Measurements from ENCODE around the gene VAT1L. TPM values are rescaled to one million over a fixed set of nuclear protein-coding genes. Genes with fewer than 3 reads are reported as not detected.
A peak's percentile ranks its signal among the peaks of the same experiment; 100 is the strongest.
"Not testable (repeated sequence)": the region's sequence is repeated elsewhere in the genome, so short reads cannot be mapped to it uniquely, and the experiment has no call there.

VAT1L gene
- polyA plus RNA-seq, 1 donor: 4.7 TPM

DNA sequence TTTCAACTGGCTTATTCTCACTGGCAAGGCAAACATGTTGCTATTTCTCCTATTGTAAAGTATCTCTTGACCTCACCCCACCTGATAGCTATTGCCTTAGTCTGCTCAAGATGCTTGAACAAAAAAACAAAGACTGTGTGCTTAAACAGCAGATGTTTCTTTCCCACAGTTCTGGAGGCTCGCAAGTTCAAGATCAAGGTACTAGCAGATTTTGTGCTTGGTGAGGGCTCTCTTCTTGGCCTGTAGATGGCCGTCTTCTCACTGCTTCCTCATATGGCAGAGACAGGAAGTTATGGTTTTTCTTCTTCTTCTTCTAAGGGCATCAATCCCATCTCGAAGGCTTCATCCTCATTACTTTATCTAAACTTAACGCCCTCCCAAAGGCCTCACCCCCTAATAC lies 124.3 kb downstream of the VAT1L start:
- DNase-seq: no peak

DNA sequence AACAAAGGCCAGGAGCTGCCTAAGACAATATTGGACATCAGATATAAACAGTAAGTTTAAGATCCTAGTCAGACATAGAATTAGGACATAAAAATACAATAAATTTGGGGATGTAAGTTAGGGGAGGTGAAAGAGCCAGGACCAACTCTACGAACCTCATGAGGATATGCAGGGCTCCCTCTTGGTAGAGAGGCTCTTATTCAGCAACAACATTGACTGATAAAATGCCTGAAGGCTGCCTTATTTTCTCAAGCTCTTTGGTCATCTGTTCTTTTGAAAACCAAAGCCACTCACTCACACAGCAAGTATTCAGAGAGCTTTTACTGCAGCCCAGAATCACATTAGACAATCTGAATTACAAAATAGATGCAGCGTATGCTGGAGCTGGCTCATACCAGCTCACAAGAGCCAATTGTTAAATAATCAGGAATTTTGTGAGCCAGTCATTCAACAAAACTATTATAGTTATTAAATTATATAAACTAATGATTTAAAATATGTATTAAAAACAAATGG lies 125.4 kb downstream of the VAT1L start:
- no peak for DNase-seq

DNA sequence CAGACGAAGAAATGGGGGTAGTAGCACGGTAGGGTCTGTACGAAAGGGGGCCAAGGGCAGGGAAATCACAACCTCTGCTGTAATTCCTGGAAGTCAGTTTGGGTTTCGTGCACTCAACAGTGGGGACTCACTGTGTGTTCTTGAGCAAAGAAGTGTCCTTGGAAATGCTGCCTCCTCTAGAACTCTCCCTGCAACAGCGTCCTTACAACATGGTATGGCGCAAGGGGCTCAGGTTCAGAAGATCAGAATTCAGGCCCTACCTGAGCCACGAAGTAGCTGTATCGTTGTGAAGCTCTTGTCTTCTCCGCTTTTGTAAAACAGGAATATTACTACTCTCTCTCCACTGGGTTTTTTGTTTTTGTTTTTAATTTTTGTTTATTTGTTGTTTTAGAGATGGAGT lies 127.7 kb downstream of the VAT1L start:
- no peak for DNase-seq

DNA sequence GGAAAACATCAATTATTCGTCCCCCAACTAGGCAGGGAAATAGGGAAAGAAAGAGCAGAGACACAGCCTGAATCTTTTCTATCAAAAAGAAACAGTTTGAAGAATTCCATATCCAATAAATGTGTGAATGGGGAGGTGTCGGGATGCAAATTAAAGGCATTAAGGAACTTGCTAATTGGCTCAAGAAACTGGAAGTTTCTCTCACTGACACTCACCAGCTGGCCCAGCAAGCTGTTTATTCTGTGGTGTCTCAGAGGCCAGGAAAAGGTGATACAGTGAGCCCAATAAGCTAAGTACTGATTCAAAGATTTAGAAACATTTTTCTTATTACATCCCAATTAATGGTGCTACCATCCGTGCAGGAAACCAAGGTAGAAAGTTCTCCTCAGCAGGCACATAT lies 129.6 kb downstream of the VAT1L start:
- DNase-seq: no peak

DNA sequence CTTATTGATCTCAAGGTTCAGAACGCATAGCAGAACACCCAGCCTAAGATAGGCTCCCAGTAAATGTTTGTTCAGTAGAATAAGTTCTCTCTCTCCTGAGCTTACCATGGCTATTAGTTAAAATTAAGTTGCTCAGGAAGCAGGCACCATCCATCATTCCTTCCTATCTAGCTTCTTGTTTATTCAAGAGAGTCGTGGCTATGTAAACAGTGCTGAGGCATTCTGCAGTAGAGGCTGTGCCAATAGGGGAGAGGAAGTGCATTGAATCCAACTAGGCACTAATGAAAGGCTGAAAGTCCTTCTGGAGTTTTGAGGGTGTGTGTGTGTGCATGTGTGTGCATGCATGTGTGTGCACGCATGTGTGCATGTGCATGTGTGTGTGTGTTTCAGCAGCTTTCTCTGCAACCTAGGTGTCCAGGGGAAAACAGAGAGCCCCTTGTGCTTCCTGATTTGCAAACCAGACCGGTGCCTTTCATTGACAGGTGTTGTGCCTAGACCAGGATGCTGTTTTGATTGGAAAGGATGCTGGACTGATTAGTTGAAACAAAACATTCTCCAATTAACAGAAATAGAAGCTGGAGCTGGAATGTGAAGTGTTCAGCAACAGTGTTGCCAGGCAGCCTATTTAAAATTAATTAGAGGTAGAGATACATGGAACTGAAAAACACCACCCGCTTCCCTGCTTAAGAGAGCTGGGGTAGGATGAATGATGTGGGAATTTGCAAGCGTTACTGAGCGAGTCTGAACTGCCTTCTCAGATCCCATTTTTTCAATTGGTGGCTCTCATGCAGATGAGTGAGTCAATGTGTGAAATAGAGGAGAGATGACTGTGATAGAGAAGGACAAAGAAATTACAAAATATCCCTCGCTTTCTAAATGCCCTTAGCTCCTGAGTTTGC lies 130.7 kb downstream of the VAT1L start:
- peak; percentile 38 for DNase-seq

DNA sequence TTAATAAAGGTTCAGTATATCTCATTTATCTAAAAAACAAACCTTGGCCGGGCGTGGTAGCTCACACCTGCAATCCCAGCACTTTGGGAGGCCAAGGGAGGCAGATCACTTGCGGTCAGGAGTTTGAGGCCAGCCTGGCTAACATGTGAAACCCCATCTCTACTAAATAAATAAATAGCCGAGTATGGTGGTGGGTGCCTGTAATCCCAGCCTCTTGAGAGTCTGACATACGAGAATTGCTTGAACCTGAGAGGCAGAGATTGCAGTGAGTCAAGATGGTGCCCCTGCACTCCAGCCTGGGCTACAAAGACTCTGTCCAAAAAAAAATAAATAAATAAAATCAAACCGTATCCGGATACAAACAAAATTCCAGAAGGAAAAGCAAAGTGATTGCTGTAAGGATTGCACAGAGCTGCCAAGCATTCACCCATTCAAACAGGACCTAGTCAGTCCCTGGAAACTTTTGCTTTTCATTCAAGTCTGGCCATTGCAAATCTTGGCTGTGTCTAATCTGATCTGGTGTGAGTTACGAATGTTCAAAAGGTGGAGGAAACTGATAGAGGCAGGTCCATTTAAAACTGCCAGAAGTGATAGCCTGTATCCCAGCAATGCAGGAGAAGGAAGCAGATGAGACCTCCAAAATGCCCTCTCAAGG lies 131.5 kb downstream of the VAT1L start:
- no peak for DNase-seq

DNA sequence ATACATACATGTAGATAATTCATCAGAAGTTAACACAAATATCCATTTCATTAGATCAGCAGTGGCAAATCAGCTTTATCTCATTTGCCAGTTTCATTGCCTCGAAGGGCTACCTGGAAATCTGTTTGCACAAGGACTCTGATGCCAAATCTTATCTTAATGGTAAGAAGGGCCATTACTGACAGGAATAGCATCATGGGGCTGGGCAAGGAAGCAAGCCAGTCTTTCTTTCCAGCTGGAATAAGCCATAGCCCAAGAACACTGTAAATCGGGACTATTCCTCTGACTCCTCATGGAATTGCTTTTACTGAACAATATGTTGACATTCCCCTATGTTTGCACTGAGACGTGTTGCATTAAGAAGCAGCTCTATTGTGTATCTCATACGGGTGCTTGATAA lies 132.6 kb downstream of the VAT1L start:
- DNase-seq: no peak

DNA sequence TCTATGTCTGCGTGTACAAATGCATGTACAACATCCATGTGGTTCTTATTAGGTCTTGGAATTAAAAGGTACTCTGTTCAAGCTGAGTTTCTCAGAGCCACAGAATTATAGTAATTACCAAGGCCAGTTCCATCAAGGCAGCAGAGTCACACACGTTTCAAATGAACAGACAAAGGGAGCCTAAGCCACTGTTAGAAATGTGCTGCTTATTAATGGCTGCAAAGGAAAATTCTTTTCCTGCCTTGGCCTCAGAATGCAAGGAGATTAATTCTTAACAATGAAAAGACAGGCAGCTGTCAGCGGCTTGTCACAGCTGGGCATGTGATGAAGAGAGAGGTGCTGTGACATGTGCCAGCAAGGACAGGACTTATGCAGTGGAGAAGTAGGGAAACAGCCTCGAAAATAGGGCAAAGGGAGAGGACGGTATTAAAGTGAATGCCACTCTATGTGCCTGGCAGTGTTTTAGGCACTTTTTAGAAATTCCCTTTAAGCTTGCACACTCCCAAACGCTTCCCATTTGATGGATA lies 133.9 kb downstream of the VAT1L start:
- DNase-seq: no peak

DNA sequence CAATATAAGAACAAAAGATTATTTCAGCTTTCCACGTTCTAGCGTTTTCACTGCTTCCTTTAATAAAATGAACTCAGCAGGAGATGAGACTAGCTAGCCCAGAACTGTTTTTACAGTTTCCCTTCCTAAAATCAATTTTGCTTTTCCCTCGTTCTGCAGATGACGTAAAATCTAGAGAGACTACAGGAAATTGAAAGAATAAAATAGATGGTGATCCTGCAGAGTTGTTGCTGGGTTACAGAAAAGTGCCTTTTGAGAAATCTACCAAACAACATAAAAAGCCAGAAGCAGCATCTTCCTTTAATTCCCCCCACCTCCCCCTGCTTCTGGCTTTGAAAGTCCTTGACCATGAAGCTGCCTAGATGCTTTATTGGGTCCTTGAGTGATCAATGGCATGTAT lies 137.2 kb downstream of the VAT1L start:
- DNase-seq: no peak

DNA sequence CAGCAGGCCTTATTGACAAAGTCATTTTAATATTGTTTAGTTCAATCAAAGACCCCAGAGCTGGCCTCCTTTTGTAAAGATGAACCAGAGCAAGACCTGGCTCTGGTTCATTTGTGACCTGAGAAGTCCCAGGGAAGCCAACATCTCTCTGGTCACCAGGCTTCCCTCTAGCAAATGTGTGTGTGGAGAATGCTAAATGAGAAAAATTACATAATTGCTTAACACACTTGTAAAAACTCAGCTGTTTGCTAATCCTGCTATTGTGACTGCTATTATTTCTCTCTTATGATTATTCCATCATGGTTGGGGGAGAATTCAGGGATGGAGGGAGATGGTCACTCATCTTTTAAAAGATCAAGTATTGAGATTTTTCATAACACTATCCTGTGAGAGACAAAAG lies 139.7 kb downstream of the VAT1L start:
- no peak for DNase-seq

DNA sequence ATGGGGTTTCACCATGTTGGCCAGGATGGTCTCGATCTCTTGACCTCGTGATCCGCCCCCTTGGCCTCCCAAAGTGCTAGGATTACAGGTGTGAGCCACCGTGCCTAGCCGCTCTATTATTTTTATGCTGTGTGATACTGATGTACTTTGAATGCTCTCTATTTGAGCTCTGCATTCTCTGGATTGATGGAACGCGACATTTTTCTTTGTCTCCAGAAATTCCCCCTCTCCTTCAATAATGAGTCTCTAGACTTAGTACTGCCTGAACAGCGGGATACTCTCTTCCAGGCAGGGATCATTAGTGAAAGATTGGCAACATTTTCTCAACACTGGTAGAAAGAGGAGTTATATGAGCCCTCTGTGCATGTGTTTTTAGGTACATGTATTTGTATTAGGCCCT lies 140.6 kb downstream of the VAT1L start:
- no peak for DNase-seq

DNA sequence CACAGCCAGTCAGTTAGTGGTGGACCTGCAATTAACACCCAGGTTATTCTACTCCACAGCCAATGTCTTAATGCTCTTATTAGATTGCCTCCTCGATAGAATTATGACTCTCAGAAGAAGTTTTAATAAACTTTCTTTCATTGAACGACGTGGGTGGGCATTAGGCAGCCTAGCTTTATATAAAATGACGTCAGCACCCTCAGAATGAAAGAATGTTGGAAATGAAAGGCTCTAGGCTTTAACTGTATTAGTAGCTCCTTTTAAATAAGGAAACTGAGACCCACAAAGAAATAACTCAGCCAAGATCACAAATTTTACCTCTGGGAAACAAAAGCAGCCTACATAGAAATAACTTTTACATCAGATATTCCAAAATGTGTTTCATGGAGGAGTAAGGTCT lies 142.7 kb downstream of the VAT1L start:
- no peak for DNase-seq

DNA sequence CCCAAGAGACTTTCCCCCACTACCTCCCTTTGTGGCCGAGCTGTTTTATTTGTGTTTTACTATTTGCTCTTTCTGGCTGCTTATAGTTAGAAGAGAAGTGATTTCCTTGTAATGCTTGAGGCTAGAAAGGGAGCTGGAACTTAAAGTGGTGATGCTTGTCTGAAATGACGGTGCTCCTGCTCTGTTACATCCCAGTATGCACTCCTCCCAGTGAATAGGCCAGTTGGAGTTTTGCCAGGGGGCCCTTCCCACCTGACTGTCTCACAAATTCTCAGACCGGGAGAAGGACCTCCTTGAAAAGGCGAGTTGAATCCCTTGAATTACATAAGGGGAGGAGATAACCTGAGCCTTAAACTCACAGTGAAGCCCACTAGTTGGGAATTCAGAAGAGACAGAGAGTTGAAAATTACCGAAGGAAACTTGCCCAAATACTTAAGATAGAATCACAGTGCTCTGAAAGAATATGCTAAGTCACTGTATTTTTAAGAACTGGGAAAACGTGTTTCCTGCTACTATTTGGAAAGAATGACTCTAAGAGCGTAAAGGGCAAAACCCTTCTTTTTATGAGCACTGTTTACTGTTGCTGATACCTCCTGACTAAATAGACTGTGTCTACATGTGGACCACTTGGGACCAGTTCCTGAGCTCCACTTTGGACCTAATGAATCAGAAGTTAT lies 149.2 kb downstream of the VAT1L start:
- DNase-seq: no peak

DNA sequence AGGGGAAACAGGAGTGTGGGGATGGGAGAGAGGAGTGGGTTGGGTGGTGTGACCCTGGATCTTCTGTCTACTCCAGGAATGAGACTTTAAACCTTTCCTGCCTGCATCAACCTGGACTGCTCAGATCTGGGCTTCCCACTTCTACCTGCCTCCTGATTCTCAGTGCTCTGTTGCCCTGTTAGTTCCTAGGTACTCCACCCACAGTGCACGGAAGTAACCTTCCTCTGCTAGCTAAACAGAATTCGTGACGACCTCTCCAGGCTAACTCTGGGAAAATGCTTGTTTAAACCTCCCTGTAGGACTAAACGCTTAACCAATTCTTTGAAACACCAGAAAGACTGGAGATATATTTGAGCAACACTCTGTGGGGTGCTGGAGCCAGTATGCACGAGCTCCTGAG lies 150.5 kb downstream of the VAT1L start:
- DNase-seq: no peak

DNA sequence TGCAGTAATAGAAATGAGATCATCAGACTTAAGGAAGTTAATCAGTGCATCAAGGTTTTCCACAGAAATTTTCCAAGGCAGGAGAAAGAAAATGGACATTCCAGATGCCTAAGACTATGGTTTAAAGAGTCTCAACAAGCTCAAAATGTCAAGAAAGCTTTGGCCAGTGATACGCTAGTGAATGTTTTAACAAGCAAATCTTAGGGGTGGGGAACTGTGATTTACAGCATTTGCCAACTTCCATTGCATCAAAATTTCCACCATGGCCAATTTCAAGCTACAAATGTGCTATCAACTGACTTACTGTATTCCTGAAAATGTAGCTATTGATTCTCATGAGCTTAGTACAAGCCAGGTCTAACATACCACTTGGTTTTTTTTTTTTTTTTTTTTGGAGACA lies 151.6 kb downstream of the VAT1L start:
- DNase-seq: no peak

DNA sequence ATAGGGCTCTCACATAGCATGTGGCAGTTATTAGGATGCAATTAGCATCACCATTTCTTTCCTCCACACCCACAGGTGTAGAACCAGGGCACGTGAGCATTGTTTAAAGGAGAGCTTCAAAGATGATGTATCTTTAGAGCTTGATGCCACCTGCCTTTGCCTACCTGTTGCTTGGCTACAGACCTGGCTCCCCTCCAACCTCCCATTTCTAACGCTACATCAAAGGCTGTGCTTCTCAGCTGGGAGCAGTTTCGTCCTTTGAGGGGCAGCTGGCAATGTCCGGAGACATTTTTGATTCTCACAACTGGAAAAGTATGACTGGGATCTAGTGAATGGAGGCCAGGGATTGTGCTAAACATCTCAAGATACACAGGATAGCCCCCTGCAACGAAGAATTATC lies 155.4 kb downstream of the VAT1L start:
- DNase-seq: no peak

DNA sequence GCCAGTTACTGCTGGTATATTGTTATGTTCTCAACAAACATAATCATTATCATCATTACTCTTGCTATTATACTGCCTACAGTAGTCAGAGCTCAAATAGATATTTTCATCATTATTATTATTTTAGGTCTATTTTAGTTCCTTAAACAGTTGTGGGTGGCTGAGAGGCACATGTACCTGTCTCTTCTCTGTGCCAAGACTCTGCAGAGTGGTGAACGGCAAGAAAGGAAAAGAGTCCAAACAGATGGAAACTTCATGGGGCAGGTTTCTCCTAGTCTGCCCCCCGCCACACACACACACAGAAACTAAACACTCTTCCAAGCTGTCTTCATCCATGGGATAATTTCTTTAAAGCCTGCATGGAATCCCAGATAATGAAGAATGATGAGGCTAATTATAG lies 156.3 kb downstream of the VAT1L start:
- no peak for DNase-seq

DNA sequence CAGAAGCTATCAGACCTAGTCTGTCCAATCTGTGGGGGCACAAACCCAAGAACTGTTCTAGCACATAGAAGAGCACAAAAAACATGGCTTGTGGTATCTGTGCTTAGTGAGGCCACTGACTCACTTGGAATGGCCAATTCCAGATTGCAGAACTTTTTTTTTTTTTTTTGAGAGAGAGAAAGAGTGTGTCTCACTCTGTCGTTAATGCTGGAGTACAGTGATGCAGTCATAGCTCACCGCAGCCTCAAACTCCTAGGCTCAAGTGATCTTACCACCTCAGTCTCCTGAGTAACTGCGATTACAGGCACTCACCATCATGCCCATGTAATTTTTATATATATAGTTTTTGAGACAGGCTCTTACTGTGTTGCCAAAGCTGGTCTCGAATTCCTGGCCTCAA lies 156.8 kb downstream of the VAT1L start:
- DNase-seq: no peak

DNA sequence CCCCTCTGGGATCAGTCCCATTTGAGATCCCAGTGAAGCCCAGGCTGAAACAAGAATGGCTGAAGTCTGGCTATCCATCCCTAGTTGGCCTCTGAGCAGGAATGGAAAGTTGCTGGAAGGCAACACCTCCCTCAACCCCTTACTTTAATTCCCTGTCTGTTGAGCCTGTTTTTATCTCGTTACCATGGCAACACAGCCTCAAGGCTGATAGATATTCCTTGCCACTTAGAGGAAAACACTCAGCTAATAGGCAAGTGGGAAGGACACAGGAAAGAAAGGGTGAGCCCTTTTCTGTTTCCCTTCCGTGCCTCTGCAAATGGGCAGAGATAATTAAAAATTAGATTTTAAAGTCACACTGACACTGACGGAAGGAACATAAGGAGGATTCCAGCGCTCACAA lies 158.5 kb downstream of the VAT1L start:
- no peak for DNase-seq

DNA sequence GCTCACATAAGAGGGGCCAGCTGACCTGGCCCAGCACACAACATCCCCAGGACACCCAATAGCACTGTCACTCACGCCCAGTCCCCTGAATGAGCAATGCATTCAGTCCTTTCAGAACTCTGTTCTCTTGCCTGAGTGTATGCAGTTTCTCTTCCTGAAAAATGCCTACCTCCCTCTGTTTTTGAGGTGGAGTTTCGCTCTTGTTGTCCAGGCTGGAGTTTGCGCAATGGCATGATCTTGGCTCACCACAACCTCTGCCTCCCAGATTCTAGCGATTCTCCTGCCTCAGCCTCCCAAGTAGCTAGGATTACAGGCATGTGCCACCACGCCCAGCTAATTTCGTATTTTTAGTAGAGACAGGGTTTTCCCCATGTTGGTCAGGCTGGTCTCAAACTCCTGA lies 159.2 kb downstream of the VAT1L start:
- DNase-seq: not testable (repeated sequence)

DNA sequence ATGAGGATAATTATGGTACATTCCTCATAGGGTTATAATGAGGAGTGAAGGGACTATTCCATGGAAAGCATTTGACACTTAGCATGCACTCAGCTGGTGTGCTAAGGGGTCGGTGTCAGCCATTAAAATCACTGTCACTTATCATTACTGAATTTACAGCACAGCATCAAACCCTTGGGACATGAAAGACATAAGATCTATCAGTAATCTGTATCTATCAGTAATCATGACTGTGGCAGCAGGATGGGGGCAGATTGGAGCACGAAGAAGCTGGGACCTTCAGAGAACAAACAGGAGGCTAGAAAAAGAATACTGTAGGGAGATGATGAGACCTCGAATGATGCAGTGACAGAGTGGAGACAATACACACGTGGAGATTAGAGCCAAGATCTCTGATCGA lies 160.5 kb downstream of the VAT1L start:
- DNase-seq: no peak

DNA sequence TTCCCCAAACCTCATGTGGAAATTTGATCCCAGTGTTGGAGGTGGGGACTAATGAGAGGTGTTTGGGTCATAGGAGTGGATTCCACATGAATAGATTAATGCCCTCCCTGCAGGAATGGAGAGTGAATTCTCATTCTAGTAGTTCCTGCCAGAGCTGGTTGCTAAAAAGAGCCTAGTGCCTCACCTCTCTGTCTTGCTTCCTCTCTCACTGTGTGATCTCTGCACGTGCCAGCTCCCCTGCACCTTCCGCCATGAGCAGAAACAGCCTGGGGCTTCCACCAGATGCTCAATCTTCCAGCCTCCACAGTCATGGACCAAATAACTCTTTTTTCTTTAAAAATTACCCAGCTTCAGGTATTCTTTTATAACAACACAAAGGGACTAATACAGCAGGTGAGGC lies 161.1 kb downstream of the VAT1L start:
- DNase-seq: no peak

DNA sequence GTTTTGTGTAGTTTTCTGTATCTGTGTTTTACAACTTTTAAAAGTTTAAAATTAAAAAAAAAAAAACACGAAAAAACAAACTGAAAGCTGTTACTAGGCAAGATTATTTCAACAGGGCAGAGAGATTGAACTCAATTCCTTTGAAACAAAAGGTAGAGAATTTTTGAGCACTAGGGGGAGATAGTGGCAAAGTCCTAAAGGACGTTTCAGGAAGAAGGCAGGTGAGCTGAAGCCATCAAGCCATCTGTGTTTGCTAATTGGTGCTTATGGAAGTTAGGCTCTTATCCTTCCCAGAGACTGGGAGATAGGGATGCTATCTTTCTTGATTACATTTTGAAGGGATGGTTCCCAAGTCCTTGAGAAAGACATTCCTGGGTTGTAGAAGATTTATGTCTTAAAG lies 163.4 kb downstream of the VAT1L start:
- peak; percentile 12 for DNase-seq
